HG03575 (cell line): ENCODE measurements around the gene CPTP.
"Not testable (repeated sequence)": the region's sequence is repeated elsewhere in the genome, so short reads cannot be mapped to it uniquely, and the experiment has no call there.

Experiments
- ATAC-seq: cut with Tn5 transposase; IDR thresholded peaks from one replicate; pipeline ENCODE4 v1.9.1; 2021; ENCODE audit not compliant: unreplicated experiment, insufficient number of reproducible peaks, low FRiP score; ENCODE audit errors: extremely low read depth

CPTP gene

DNA sequence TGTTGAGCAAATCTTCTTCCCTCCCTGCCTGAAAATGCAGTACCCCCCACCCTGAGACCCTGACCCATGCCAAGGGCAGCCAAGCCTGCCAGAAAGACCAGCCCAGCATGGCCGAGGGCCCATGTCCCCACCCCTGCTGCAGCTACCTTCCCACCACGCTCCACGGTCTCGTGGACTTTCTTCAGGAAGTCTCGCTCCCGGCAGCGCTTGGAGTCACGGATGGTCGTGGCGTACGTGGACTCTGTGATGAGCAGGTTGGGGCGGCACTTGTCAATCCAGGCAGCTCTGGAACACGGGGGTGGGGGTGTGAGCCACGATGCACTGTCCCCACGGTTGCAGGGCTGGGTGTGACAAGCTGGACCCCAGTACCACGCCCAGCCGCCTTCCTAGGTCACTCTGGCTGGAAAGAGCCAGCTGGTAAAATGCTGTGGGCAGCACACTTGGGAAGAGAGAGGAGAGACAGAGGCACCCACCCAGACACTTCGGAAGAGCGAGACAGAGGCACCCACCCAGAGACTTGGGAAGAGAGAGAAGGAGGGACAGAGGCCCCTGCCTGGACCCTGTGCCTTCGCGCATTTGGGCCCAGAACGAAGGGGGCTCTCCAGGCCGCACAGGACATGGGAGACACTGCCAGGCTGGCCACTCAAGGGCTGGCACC lies 9.8 kb upstream of the CPTP start:
- ATAC-seq = no peak

GRCh38 chr1:1315435-1315954 lies 9.1 kb upstream of the CPTP start:
- no peak for ATAC-seq

DNA sequence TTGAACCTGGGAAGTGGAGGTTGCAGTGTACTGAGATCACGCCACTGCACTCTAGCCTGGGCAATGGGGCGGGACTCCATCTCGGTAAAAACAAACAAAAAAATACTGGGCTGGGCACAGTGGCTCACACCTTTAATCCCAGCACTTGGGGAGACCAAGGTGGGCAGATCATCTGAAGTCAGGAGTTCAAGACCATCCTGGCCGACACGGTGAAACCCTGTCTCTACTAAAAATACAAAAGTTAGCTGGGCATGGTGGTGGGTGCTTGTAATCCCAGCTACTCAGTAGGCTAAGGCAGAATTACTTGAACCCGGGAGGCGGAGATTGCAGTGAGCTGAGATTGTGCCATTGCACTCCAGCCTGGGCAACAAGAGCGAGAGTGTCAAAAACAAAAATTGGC lies 8.4 kb upstream of the CPTP start:
- ATAC-seq = not testable (repeated sequence)

DNA sequence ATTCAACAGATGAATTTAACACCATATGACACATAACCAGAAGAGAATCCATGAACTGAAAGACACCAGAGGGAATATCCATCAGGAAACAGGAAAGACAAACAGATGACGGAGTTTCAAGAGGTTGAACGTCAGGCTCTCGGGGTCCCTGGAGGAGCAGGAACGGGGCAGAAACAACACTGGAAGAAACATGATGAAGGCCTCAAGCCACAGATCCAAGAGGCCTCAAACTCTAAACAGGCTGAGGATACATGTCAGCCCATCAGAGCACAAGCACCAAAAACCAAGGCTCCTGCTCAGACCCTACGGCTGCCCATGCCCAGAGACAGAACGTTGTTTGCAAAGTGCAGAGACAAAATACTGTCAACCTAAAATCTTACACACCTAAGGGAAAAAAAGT lies 7.2 kb upstream of the CPTP start:
- no peak for ATAC-seq

DNA sequence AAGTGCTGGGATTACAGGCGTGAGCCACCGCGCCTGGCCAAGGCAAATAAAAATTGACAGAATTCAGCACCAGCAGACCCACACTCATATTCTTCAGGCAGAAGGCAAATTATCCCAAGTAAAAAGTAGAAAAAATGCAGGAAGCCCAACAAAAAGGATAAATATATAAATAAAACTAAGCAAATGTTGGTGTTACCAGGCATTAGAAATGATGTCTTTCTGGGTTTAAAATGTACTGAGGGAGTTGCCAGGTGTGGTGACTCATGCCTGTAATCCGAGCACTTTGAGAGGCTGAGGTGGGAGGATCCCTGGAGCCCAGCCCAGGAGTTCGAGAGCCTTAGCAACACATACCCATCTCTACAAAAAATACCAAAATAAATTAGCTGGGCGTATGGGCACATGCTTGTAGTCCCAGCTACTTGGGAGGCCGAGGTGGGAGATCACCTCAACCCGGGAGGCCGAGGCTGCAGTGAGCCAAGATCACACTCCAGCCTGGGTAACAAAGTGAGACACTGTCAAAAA lies 6.4 kb upstream of the CPTP start:
- ATAC-seq = no peak

DNA sequence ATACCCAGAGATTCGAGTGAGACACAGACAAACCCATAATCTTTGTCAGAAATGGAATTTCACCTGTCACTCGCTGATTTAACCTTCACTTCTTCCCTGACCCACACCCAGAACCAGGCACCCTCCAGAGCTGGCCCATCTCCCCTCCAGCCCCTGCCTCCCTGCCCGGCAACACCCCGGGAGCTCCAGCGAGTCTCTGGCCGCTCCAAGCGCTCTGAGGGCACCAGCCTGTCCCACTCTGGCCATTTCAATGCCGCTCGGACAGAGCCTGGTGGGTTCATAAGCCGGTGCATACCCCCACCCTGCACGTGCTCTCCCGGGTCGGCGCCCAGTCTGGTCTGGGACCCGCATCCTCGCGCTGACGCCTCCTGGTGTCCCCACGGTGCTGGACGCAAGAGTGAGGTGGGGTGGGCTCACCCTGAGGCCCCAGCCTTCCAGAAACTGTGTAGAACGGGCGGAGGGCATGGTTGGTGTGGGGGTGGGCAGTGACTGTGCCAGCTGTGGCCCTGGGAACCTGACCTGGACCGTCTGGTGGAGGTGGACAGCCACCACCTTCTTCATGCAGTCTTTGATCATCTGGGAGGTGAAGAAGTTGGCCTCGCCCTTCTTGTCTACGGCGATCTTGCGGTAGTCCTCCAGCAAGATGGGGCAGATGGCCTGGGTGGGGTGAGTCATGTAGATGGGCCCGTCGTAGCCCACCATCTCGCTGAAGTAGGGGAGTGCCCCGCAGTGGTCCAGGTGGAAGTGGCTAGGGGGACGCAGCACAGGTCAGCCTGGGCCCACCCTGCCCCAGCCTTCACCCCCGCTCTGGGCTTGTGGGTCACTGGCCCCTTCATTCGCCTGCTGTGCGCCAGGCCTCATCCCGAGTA lies 5.6 kb upstream of the CPTP start:
- ATAC-seq = no peak

GRCh38 chr1:1319646-1319941 lies 5.0 kb upstream of the CPTP start:
- ATAC-seq = no peak

DNA sequence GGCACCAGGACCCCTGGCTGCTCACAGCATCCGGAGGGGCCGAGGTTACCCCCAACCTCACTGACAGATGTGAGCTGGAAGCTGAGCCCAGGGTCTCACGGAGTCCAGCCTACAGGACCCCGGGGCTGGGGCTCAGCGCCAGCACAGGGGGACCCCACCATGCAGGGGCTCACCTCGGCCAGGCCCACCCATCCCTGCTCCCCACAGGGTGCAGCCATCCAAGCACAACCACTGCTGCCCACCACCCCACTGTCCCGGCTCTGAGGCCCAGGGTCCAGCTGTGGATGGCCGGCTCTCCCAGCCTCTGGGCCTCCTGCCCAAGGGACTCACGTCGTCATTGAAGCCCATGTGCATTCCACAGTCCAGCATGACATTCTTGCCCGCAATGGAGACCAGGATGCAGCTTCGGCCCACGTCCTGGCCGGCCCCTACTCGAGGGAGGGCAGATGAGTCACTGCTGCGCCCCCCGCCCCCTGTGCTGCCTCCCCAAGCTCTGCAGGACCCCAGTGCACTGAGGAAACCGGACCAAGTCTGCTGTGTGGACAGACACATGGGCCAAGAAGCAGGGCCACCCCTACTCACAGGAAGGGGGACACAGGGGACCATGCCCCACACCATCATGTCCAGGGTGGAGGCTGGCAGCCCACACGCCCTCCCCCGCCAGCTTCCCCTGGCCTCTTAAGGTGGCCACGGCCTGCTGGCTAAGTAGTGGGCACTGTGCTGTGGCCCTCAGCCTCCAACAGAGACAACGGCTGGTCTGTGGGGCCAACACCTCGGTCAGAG lies 3.7 kb upstream of the CPTP start:
- ATAC-seq = no peak

- ATAC-seq = no peak
Observed at GRCh38 chr1:1321477-1321876, 3.1 kb upstream of the CPTP start.

- no peak for ATAC-seq
Observed at GRCh38 chr1:1322418-1322817, 2.2 kb upstream of the CPTP start.

GRCh38 chr1:1322952-1323351 lies 1.6 kb upstream of the CPTP start:
- ATAC-seq = no peak

- no peak for ATAC-seq
Observed at GRCh38 chr1:1324084-1324523, 498 bp upstream of the CPTP start.

- no peak for ATAC-seq
Observed at GRCh38 chr1:1325288-1326074, 879 bp downstream of the CPTP start.

DNA sequence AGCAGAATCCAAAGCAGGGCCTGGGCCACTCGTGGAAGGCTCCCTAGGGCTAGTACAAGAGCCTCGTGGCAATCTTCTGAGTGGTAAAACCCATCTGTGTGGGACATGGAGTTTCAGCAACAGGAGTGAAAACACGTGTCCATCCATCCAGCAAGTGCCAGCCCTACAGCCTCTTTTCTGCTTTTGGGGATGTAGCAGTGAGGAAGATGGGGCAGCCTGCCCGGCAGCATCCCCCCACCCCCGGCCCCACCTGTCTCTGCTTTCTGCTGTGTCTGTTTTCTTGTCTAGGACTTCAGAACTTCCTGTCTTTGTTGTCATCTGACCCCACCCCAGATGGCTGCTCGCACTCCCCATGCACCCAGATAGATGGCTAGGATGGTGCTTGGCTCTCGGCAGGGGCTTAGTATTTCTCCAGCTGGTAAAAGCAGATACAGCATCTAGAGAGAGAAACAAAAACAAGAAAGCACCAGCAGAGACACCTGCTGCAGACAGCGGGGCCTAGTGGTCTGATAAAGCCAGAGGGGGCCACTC lies 1.5 kb downstream of the CPTP start:
- ATAC-seq = no peak

DNA sequence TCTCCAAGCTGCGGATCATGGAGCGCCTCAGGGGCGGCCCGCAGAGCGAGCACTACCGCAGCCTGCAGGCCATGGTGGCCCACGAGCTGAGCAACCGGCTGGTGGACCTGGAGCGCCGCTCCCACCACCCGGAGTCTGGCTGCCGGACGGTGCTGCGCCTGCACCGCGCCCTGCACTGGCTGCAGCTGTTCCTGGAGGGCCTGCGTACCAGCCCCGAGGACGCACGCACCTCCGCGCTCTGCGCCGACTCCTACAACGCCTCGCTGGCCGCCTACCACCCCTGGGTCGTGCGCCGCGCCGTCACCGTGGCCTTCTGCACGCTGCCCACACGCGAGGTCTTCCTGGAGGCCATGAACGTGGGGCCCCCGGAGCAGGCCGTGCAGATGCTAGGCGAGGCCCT lies 2.7 kb downstream of the CPTP start:
- no peak for ATAC-seq

DNA sequence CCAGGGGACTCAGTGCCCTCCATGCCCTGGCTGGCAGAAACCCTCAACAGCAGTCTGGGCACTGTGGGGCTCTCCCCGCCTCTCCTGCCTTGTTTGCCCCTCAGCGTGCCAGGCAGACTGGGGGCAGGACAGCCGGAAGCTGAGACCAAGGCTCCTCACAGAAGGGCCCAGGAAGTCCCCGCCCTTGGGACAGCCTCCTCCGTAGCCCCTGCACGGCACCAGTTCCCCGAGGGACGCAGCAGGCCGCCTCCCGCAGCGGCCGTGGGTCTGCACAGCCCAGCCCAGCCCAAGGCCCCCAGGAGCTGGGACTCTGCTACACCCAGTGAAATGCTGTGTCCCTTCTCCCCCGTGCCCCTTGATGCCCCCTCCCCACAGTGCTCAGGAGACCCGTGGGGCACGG lies 3.7 kb downstream of the CPTP start:
- ATAC-seq = no peak

GRCh38 chr1:1329304-1330210 lies 5.0 kb downstream of the CPTP start:
- no peak for ATAC-seq
